ENCODE data around the gene MLIP. TPM values are rescaled to one million over a fixed set of nuclear protein-coding genes. Genes with fewer than 3 reads are reported as not detected.

MLIP gene
- total RNA-seq, 1 donor from 2014 or later: not detected

DNA sequence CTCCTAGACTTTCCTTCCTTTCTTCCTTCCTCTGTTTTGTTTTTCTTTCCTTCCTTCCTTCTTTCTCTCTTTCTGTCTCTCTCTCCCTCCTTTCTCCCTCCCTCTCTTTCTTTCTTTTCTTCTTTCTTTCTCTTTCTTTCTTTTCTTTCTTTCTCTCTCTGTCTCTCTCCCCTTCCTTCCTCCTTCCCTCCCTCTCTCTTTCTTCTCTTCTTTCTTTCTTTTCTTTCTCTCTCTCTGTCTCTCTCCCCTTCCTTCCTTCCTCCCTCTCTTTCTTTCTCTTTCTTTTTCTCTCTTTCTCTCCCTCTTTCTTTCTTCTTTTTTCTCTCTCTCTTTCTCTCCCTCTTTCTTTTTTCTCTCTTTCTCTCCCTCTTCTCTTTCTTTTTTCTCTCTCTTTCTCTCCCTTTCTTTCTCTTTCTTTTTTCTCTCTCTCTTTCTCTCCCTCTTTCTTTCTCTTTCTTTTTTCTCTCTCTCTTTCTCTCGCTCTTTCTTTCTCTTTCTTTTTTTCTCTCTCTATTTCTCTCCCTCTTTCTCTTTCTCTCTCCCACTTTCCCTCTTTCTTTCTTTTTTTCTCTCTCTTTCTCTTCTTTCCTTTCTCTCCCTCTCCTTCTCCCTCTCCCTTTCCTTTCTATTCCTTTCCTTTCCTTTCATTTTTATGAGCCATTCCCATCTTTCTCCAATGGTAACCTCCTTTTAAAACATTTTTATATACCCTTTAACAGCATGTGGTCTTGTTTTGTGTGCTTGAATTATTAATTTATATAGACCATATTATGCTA lies 199.3 kb downstream of the MLIP start:
- Histone ChIP-seq H3K36me3 (no peaks in the 10 kb centered on the region), H3K4me1 (no peaks in the 10 kb centered on the region), H3K9me3 (no peaks in the 10 kb centered on the region), H3K4me3 (no peak overlapping the region), H3K27ac (no peak overlapping the region), H3K27me3 (no peaks in the 10 kb centered on the region)
- no peak for TF ChIP-seq POLR2AphosphoS5 (IDR thresholded peaks at IDR 0.05; ENCODE audit: insufficient read depth in 1 of 2, low read depth in 1 of 2)
- no peak for TF ChIP-seq POLR2A (IDR thresholded peaks at IDR 0.05)
- TF ChIP-seq, protein P1, sequence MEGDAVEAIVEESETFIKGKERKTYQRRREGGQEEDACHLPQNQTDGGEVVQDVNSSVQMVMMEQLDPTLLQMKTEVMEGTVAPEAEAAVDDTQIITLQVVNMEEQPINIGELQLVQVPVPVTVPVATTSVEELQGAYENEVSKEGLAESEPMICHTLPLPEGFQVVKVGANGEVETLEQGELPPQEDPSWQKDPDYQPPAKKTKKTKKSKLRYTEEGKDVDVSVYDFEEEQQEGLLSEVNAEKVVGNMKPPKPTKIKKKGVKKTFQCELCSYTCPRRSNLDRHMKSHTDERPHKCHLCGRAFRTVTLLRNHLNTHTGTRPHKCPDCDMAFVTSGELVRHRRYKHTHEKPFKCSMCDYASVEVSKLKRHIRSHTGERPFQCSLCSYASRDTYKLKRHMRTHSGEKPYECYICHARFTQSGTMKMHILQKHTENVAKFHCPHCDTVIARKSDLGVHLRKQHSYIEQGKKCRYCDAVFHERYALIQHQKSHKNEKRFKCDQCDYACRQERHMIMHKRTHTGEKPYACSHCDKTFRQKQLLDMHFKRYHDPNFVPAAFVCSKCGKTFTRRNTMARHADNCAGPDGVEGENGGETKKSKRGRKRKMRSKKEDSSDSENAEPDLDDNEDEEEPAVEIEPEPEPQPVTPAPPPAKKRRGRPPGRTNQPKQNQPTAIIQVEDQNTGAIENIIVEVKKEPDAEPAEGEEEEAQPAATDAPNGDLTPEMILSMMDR (IDR thresholded peaks at IDR 0.05): no peak
- DNase-seq (ENCODE audit: extremely low spot score in 2 of 2): no peak
- intact Hi-C loops (cut with DNase I): no loop called here

DNA sequence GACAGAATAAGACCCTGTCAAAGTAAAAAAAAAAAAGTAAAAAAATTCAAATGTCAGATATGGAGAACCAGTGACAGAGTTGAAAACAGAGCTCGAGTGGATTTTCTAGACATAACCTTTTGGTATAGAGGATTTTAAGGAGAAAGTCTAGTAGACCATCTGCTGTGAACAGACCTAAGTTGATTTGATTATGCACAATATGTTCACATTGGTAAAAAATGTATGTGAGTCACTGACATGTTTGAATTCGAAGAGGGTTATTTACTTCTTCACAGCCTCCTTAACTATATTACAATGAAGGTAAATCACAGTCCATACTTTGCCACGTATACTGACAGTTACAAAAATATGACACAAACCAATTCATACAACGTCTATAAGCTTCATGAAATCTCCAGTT lies 204.4 kb downstream of the MLIP start:
- no peaks in the 10 kb centered on the region for H3K9me3 ChIP-seq
- TF ChIP-seq, protein P1 (IDR thresholded peaks at IDR 0.05): no peak
- TF ChIP-seq POLR2A (IDR thresholded peaks at IDR 0.05) (no peak), POLR2AphosphoS5 (IDR thresholded peaks at IDR 0.05; ENCODE audit: insufficient read depth in 1 of 2, low read depth in 1 of 2) (no peak)
- H3K36me3 ChIP-seq: no peaks in the 10 kb centered on the region
- no peak overlapping the region for H3K4me3 ChIP-seq
- no peaks in the 10 kb centered on the region for H3K27me3 ChIP-seq
- H3K27ac ChIP-seq: no peak overlapping the region
- no peaks in the 10 kb centered on the region for H3K4me1 ChIP-seq
- no peak for DNase-seq (ENCODE audit: extremely low spot score in 2 of 2)
- intact Hi-C loops (cut with DNase I): no loop called here

Other genes with a start within 250 kb of the MLIP start
- not detected for gene TINAG, start 197.0 kb downstream of the MLIP start, total RNA-seq

Data from vagina (tissue), 2 donors.